Vagina (tissue), 2 donors: ENCODE data around the gene CCDC141.

ENCODE experiments used
- POLR2A ChIP-seq, 2 donors: fragments of 450-650 bp; IDR thresholded peaks; one replicate each; pipeline ENCODE4 v1.6.1; 2017; ENCODE audit warnings: antibody characterized with exemption in 2 of 2, mild to moderate bottlenecking in 2 of 2, moderate library complexity in 2 of 2
- TF ChIP-seq, protein P1 (sequence below), 3 experiments: fragments of 450-650 bp in 2 of 3; fragments of 200-600 bp in 1 of 3; sonication (generic) in 1 of 3; IDR thresholded peaks; one replicate each; pipeline ENCODE4 v1.5.1; 2017 to 2019; ENCODE audit warnings: antibody characterized with exemption in 3 of 3, mild to moderate bottlenecking in 2 of 3, moderate library complexity in 2 of 3

DNA sequence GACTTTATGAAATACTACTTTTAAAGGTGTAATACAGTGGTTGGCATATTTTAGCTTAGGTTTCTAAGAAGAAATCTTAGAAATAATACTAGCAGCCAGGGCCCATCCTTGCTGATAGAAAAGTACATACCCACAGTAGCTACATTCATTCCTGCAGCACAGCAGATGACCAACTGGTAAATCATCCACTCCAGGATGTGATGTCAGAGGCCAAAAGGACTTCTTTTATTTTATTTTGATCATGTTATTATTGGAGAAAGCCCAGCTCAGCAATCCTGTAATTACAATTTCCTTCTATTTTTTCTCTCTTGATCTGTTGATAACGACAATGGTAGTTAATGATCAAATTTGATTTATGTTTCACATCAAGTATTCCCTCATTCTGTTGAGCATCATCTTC, 224.8 kb downstream of the CCDC141 start:
- TF ChIP-seq, protein P1, sequence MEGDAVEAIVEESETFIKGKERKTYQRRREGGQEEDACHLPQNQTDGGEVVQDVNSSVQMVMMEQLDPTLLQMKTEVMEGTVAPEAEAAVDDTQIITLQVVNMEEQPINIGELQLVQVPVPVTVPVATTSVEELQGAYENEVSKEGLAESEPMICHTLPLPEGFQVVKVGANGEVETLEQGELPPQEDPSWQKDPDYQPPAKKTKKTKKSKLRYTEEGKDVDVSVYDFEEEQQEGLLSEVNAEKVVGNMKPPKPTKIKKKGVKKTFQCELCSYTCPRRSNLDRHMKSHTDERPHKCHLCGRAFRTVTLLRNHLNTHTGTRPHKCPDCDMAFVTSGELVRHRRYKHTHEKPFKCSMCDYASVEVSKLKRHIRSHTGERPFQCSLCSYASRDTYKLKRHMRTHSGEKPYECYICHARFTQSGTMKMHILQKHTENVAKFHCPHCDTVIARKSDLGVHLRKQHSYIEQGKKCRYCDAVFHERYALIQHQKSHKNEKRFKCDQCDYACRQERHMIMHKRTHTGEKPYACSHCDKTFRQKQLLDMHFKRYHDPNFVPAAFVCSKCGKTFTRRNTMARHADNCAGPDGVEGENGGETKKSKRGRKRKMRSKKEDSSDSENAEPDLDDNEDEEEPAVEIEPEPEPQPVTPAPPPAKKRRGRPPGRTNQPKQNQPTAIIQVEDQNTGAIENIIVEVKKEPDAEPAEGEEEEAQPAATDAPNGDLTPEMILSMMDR (IDR thresholded peaks at IDR 0.05), result no peak
- no peak for TF ChIP-seq POLR2A (IDR thresholded peaks at IDR 0.05)
